ENCODE measurements around the gene DNAJB2.

- TF ChIP-seq CTCF (IDR thresholded peaks at IDR 0.05; ENCODE audit: insufficient read depth, low read length) (no peak), POLR2AphosphoS5 (IDR thresholded peaks at IDR 0.05; ENCODE audit: low read depth) (no peak), REST (IDR thresholded peaks at IDR 0.05; ENCODE audit: insufficient replicate concordance, low read depth) (no peak), GABPA (IDR thresholded peaks at IDR 0.05; ENCODE audit: low read depth) (no peak), SPI1 (IDR thresholded peaks at IDR 0.05; ENCODE audit: borderline replicate concordance, low read depth) (no peak)
These were observed 17.6 kb downstream of the DNAJB2 start for GRCh38 chr2:219296631-219297391.
